Suprapubic skin (tissue), 4 donors: Measurements from ENCODE around the gene NCKAP5L. TPM values are rescaled to one million over a fixed set of nuclear protein-coding genes. Genes with fewer than 3 reads are reported as not detected.
"Not testable (repeated sequence)": the region's sequence is repeated elsewhere in the genome, so short reads cannot be mapped to it uniquely, and the experiment has no call there.

Experiments
- DNase-seq, 2 donors: peaks; one replicate each; pipeline ENCODE4 v3.0.0-alpha.2; 2019; ENCODE audit warnings: low spot score in 2 of 2
- H3K27ac ChIP-seq: fragments of 200-600 bp; sonication (generic); one replicate; pipeline ENCODE4 v1.5.1; 2019
- H3K27me3 ChIP-seq: fragments of 200-600 bp; sonication (generic); one replicate; pipeline ENCODE4 v1.5.1; 2019
- H3K36me3 ChIP-seq: fragments of 200-600 bp; sonication (generic); one replicate; pipeline ENCODE4 v1.5.1; 2019
- H3K4me1 ChIP-seq: fragments of 200-600 bp; sonication (generic); one replicate; pipeline ENCODE4 v1.5.1; 2019
- H3K4me3 ChIP-seq: fragments of 200-600 bp; sonication (generic); one replicate; pipeline ENCODE4 v1.5.1; 2019; ENCODE audit warnings: mild to moderate bottlenecking
- H3K9me3 ChIP-seq: fragments of 200-600 bp; sonication (generic); one replicate; pipeline ENCODE4 v1.5.1; 2019
- CTCF ChIP-seq, 2 donors: fragments of 200-600 bp in 1 of 2; fragments of 450-650 bp in 1 of 2; sonication (generic) in 1 of 2; IDR thresholded peaks; one replicate each; pipeline ENCODE4 v1.5.1; 2016 to 2019; ENCODE audit warnings: antibody characterized with exemption in 2 of 2, mild to moderate bottlenecking in 1 of 2, moderate library complexity in 1 of 2
- EP300 ChIP-seq: sonication (generic); formaldehyde crosslinking; IDR thresholded peaks from one replicate; pipeline ENCODE4 v1.6.1; 2017; ENCODE audit warnings: antibody characterized with exemption
- POLR2A ChIP-seq, 2 donors: fragments of 450-650 bp; IDR thresholded peaks; one replicate each; pipeline ENCODE4 v1.6.1; 2017; ENCODE audit warnings: antibody characterized with exemption in 2 of 2, mild to moderate bottlenecking in 2 of 2, moderate library complexity in 2 of 2
- POLR2AphosphoS5 ChIP-seq, 3 donors: sonication (generic); formaldehyde crosslinking; IDR thresholded peaks; one replicate each; pipeline ENCODE4 v1.6.1; 2017; ENCODE audit warnings: antibody characterized with exemption in 3 of 3
- WGBS: methylation state at CpG from one replicate; pipeline ENCODE4 v1.1.5; 2018; 5-methylcytosine and 5-hydroxymethylcytosine counted together
- total RNA-seq, 4 donors: library from RNA; depleted of rRNA; stranded (reverse); fragments of >200 nt; gene quantifications; one replicate each; pipeline ENCODE4 v1.1.0, GENCODE V29; 2016

Gene NCKAP5L
- total RNA-seq, 4 donors from 2014 or later = 8.2 to 12.2 (median 8.8) TPM

- H3K36me3 ChIP-seq = no peaks in the 10 kb centered on the region
- H3K27ac ChIP-seq = no peak overlapping the region
- H3K9me3 ChIP-seq = no peaks in the 10 kb centered on the region
- DNase-seq = peak in 1 of 2 donors; percentile 31
- peaks cover 22% of the 10 kb centered on the region for H3K4me1 ChIP-seq
- no peaks in the 10 kb centered on the region for H3K27me3 ChIP-seq
- TF ChIP-seq CTCF (IDR thresholded peaks at IDR 0.05) (no peak), POLR2A (IDR thresholded peaks at IDR 0.05) (no peak), EP300 (no peak), POLR2AphosphoS5 (IDR thresholded peaks at IDR 0.05) (no peak)
- 69% methylated on average over 12 of the region's 12 CpGs for whole genome bisulfite sequencing
- no peak overlapping the region for H3K4me3 ChIP-seq
These were observed 46.1 kb upstream of the NCKAP5L start for GRCh38 chr12:49874142-49874897.

- Histone ChIP-seq H3K4me1 (peaks cover 30% of the 10 kb centered on the region), H3K36me3 (no peaks in the 10 kb centered on the region), H3K27ac (no peak overlapping the region), H3K4me3 (no peak overlapping the region), H3K27me3 (no peaks in the 10 kb centered on the region), H3K9me3 (no peaks in the 10 kb centered on the region)
- DNase-seq = no peak
- no peak for TF ChIP-seq POLR2AphosphoS5 (IDR thresholded peaks at IDR 0.05)
- no peak for TF ChIP-seq EP300
- no peak for TF ChIP-seq POLR2A (IDR thresholded peaks at IDR 0.05)
- TF ChIP-seq CTCF (IDR thresholded peaks at IDR 0.05) = no peak
- 76% methylated on average over 3 of the region's 3 CpGs for WGBS
These were observed 45.2 kb upstream of the NCKAP5L start for GRCh38 chr12:49873361-49873934.

- DNase-seq = no peak
- Histone ChIP-seq H3K4me3 (no peak overlapping the region), H3K27me3 (no peaks in the 10 kb centered on the region), H3K9me3 (no peaks in the 10 kb centered on the region), H3K27ac (no peak overlapping the region), H3K36me3 (no peaks in the 10 kb centered on the region), H3K4me1 (peaks cover 37% of the 10 kb centered on the region)
- 70% methylated on average over 5 of the region's 6 CpGs for WGBS
- no peak for TF ChIP-seq POLR2AphosphoS5 (IDR thresholded peaks at IDR 0.05)
- no peak for TF ChIP-seq EP300
- no peak for TF ChIP-seq CTCF (IDR thresholded peaks at IDR 0.05)
- no peak for TF ChIP-seq POLR2A (IDR thresholded peaks at IDR 0.05)
These were observed 44.6 kb upstream of the NCKAP5L start for GRCh38 chr12:49872781-49873181.

DNA sequence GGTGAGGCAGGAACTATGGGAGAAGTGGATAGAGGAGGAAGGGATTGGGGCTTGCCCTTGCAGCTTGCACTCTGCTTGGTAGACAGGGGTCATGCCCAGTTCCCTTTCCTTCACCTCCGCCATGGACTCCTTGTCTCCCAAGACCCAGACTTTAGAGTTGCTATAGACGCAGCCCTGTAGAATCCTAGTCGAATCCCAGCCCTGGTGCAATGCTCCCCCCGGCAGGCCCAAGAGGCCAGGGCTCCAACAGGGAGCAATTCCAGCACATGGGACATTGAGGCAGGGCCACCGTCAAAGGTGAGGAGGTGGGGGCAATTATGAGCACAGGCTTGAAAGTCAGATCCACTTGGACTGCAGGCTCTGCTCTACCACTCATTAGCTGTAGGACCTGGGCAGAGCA lies 44.2 kb upstream of the NCKAP5L start:
- TF ChIP-seq CTCF (IDR thresholded peaks at IDR 0.05) (no peak), POLR2A (IDR thresholded peaks at IDR 0.05) (no peak), EP300 (no peak), POLR2AphosphoS5 (IDR thresholded peaks at IDR 0.05) (no peak)
- 97% methylated on average over 5 of the region's 5 CpGs for WGBS
- peaks cover 41% of the 10 kb centered on the region for H3K4me1 ChIP-seq
- H3K9me3 ChIP-seq = no peaks in the 10 kb centered on the region
- H3K36me3 ChIP-seq = no peaks in the 10 kb centered on the region
- H3K27me3 ChIP-seq = no peaks in the 10 kb centered on the region
- H3K27ac ChIP-seq = no peak overlapping the region
- H3K4me3 ChIP-seq = no peak overlapping the region
- no peak for DNase-seq

DNA sequence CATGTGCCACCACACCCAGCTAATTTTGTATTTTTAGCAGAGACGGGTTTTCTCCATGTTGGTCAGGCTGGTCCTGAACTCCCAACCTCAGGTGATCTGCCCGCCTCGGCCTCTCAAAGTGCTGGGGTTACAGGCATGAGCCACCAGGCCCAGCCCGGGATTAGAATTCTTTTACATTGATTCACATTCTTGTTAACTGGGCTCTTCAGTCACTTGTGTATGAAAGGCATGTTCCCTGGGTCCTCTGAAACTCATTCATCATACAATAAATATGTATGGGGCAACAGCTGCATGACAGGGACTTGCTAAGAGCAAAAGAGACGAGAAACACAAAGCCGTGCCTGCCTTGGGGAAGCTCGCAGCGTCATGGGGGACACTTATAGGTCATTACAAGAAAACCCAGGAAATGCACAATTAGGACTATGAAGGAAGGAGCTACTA lies 43.6 kb upstream of the NCKAP5L start:
- H3K4me1 ChIP-seq = peaks cover 47% of the 10 kb centered on the region
- 93% methylated on average over 8 of the region's 8 CpGs for WGBS
- not testable (repeated sequence) for DNase-seq, H3K9me3 ChIP-seq, H3K27me3 ChIP-seq, H3K4me3 ChIP-seq, H3K36me3 ChIP-seq, H3K27ac ChIP-seq
